IPS-11a (cell line): ENCODE results near the gene SLC19A1.

Experiments used
- H3K4me3 ChIP-seq: one replicate; pipeline ENCODE4 v1.5.1; 2013; ENCODE audit warnings: low read depth, low read length, control low read depth

SLC19A1 gene

GRCh38 chr21:45558044-45558721 lies 15.9 kb upstream of the SLC19A1 start:
- H3K4me3 ChIP-seq: no peak overlapping the region

- H3K4me3 ChIP-seq: no peak overlapping the region
Observed at GRCh38 chr21:45557616-45558043, 15.4 kb upstream of the SLC19A1 start.

DNA sequence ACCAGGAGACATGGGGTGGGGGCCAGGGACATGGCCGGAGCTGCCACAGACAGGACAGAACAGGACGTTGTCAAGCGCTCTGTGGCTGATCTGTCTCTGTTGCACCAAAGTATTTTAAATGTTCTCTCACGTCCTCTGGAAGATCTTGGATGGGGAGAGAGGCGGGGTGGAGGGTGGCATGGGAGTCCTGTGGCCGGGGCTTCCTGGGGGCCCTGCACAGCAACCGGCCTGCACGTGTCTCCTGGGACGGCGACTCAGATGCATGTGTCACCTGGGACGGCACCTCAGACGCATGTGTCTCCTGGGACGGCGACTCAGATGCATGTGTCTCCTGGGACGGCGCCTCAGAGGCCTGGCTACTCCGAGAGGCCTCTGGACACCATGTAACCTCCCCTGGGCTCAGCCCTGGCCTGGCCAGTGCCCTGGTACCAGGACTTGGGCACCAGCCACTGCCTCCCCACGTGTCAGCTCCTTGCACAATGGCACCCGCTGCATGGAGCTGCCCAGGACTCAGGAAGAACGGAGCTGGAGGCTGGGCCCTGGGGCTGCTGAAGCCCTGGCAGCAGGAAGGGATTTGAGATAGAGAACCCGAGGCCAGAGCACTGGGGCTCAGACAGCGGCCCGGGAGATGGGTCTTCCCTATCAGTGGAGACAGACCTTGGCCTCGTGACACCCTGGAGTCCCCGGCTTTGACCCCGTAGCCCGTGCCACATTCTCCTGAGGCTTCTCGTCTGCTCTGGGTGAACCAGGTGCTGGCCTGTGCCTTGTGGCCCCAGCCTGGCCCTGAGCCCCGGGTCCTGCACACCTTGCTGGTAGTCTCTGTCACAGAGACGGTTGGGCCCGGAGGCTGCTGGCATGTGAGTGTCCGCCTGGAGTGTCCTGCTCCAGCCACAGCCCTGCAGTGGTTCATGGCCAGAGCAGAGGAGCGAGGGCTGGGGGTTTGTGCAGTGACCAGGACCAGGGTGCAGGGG lies 14.7 kb upstream of the SLC19A1 start:
- no peak overlapping the region for H3K4me3 ChIP-seq

DNA sequence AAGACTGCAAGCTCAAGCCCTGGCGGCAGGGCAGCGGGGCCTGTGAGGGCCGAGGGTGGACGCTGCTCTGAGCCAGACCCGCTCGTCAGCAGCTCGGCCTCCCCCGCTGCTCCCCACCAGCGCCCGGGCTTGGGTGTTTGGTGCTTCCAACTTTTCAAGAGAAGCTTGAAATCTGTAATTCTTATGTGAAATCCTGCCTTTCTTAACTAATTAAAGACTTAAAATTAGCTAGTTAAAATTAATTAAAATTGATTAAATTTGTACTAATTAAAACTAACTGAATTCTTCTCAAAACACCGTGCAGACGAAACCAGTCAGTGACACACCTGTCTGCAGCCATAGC lies 14.0 kb upstream of the SLC19A1 start:
- no peak overlapping the region for H3K4me3 ChIP-seq

DNA sequence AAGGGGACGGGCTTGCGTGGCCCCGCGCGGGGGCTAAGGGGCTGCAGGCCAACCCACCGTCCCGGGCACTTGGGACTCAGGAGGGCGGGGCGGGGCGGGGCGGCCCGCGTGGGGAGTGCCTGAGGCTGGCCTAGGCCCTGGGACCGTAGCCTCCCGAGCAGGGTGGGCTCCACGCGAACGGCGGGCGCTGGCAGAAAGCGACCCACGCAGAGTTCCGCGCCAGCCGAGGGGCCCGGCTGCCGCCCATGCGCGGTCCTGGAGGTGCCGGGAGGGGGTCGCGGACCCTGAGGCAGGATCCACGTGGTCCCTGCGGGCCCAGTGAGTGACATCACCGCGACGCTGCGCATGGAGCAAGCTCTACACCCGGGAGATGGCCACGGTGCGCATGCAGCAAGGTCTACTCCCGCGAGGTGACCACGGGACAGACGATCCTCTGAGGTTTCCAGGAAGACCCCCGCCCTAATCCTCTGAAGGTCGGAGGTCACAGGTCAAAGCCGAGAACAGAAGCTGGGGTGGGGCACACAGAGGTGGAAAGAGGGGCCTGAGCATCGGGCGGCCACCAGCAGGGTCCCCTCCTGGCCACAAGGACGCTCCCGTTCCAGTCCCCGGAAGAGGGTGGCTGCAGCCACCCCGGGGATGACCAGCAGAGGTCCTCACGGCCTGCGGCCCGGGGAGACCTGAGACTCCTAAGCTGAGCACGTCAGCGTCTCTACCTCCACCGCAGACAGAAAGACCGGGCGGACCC lies 13.5 kb upstream of the SLC19A1 start:
- H3K4me3 ChIP-seq: peak overlapping the region; percentile 29

GRCh38 chr21:45555251-45555556 lies 13.0 kb upstream of the SLC19A1 start:
- no peak overlapping the region for H3K4me3 ChIP-seq

DNA sequence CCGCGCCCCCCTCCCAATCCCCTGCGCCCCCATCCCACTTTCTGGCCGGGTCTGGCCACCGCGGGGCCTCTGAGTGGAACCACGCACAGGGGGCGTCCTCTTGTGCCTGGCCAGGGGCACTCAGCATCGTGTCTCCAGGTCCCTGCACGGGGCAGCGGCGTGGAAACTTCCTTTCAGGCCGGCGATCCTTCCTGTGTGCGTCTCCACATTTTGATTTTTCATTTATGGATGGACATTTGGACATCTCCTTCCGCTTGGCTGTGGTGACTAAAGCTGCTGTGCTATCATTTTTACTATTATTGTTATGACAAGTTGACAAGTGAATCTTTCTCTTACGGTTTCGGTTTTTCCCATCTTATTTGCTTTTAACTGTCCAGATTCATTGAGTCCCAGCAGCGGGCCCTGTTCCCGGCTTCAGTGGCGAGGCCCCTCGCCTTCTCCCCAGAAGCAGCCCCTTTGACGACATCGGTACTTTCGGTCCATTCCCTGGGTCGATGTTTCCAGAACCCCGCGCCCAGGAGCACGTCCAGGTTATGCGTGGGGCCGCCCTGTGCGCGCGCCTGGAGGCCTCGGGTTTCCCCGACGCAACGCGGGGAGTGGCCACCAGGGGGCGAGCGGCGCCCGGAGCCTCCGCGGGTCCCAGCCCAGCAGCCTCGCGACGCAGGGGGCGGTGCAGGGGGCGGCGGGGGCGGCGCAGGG lies 12.4 kb upstream of the SLC19A1 start:
- H3K4me3 ChIP-seq: no peak overlapping the region

GRCh38 chr21:45552696-45553391 lies 10.6 kb upstream of the SLC19A1 start:
- no peak overlapping the region for H3K4me3 ChIP-seq

- H3K4me3 ChIP-seq: no peak overlapping the region
Observed at GRCh38 chr21:45551783-45552695, 9.8 kb upstream of the SLC19A1 start.

DNA sequence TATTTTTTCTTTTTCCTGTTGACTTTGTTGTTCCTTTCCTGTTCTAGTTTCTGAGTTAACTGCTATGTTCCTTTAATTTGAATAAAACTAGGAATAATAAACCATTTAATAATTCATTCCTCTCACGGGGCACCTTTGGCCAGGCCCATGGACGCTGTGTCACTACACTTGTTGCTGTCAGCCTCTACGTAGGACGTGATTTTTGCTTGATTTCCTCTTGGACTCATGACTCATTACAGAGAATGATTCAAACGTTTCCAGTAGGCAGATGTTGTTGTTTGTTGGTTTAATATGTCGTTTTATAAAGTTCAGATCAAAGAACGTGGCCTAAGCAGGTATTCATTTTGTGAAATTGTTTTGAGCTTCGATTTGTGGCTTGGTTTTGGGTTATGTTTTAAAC lies 9.1 kb upstream of the SLC19A1 start:
- no peak overlapping the region for H3K4me3 ChIP-seq

DNA sequence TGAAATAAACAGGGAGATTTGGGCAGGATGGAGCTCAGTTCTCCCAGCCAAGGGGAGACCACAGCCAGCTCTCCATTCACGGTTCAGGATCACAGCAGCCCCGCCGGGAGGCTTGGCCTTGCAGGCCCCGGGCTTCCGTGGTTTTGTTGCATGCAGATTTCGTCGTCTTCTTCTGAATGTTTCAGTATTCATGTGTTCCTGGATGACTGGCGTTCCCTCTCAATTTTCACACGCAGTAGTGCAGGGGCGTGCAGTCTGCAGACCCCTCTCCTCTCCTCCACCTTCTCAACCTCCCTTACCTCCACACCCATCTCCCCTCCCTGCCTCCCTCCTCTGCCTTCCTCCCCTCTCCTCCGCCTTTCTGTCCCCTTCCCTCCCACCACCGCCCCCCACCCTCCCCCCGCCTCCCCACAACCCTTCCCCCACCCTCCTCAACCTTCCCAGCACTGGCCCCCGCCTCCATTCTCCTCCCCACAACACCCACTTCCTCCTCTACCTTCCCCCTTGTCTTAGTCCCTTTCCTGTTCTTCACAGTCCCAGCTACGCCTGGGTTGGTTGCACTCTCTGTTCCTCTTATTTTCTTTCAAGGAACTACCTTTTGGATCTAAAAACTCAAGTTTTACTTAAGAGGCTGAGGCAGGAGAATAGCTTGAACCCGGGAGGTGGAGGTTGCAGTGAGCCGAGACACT lies 8.4 kb upstream of the SLC19A1 start:
- no peak overlapping the region for H3K4me3 ChIP-seq

DNA sequence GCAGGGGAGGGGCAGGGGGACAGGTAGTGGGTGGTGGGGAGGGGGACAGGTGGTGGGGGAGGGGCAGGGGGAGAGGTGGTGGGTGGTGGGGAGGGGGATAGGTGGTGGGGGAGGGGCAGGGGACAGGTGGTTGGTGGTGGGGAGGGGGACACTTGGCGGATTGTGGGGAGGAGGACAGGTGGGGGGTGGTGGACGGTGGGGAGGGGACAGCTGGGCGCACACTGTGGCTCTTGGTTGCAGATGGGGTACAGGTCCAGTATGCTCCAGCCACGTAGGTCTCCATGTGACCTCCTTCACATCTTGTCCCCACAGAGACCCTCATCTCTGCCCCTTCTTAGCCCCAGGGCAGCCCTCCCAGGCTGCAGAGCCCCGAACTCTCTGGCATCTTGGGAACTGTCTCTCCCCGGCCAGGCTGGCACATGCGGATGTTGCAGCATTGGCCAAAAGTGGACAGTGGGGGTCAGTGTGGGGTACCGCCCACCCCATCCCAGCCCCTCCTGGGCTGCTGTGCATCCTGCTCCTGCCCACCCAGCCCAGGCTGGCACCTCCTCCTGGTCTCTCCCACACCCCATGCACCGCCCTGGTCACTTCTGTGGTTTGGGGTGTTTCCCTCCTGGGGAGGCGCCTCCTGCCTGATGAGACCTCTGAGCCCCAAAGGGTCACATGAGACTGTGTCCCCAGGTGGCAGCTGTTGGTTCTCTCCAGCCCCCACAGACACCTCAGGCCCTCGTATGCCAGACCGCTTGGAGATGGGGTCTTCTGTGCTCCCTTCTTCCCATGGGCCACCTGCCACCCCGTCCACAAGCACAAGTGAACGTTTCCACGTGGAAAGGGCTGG lies 7.6 kb upstream of the SLC19A1 start:
- no peak overlapping the region for H3K4me3 ChIP-seq

DNA sequence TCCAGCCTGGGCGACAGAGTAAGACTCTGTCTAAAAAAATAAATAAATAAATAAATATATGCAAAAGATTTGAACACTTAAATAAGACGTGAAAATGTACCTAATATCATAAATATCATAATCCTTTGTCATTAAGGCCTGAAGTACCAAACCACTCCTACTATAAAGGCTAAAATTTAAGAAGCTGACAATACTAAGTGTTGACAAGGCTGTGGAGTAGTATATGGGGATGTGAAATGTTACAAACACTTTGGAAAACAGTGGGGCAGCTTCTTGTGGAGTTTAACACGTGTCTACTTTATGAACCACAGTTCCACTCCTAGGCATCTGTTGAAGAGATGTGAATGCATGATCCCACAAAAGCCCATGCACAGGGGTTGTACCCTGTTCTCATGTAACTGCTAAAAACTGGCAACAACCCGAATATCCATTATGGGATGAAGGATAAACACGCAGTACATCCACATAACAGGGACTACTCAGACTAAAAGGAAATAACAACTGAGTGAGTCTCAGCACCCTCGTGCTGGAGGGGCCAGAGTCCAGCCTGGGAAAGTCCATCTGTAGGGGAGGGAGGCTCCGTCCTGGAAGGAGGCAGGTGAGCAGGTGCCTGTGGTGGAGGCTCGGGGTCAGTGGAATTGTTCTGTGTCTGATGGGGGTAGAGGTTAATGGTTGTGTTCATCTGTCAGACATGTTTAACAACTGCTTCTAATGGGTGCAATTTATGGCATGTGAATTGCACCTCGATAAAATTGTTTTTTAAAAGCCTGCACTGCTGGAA lies 6.7 kb upstream of the SLC19A1 start:
- no peak overlapping the region for H3K4me3 ChIP-seq

GRCh38 chr21:45547545-45547900 lies 5.3 kb upstream of the SLC19A1 start:
- no peak overlapping the region for H3K4me3 ChIP-seq

GRCh38 chr21:45546636-45547544 lies 4.7 kb upstream of the SLC19A1 start:
- H3K4me3 ChIP-seq: no peak overlapping the region
